A549 (cell line): ENCODE results near the gene RTL9.

Experiments used
- NPAS2 ChIP-seq: fragments of 250-450 bp; sonication (Bioruptor Pico); IDR thresholded peaks from 2 replicates; pipeline ENCODE4 v1.8.0; 2022; ENCODE audit warnings: mild to moderate bottlenecking, moderate library complexity, borderline replicate concordance
- POLR2A ChIP-seq: IDR thresholded peaks from 2 replicates; pipeline ENCODE4 v1.6.1; 2012; ENCODE audit warnings: mild to moderate bottlenecking, low read length
- SREBF2 ChIP-seq: fragments of 450-650 bp; IDR thresholded peaks from 2 replicates; pipeline ENCODE4 v1.6.1; 2014; ENCODE audit warnings: mild to moderate bottlenecking, moderate library complexity
- TF ChIP-seq, protein P1 (sequence below): fragments of >200 bp; sonication (Bioruptor Twin); formaldehyde crosslinking; IDR thresholded peaks from 3 replicates; pipeline ENCODE4 v1.5.1; 2016
- TF ChIP-seq, protein P2 (sequence below): fragments of 200-600 bp; sonication (generic); IDR thresholded peaks from 2 replicates; pipeline ENCODE4 v1.6.1; 2016; ENCODE audit warnings: antibody characterized with exemption, mild to moderate bottlenecking, moderate library complexity

- TF ChIP-seq, protein P1, sequence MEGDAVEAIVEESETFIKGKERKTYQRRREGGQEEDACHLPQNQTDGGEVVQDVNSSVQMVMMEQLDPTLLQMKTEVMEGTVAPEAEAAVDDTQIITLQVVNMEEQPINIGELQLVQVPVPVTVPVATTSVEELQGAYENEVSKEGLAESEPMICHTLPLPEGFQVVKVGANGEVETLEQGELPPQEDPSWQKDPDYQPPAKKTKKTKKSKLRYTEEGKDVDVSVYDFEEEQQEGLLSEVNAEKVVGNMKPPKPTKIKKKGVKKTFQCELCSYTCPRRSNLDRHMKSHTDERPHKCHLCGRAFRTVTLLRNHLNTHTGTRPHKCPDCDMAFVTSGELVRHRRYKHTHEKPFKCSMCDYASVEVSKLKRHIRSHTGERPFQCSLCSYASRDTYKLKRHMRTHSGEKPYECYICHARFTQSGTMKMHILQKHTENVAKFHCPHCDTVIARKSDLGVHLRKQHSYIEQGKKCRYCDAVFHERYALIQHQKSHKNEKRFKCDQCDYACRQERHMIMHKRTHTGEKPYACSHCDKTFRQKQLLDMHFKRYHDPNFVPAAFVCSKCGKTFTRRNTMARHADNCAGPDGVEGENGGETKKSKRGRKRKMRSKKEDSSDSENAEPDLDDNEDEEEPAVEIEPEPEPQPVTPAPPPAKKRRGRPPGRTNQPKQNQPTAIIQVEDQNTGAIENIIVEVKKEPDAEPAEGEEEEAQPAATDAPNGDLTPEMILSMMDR = no peak
- no peak for TF ChIP-seq NPAS2
- TF ChIP-seq, protein P2, sequence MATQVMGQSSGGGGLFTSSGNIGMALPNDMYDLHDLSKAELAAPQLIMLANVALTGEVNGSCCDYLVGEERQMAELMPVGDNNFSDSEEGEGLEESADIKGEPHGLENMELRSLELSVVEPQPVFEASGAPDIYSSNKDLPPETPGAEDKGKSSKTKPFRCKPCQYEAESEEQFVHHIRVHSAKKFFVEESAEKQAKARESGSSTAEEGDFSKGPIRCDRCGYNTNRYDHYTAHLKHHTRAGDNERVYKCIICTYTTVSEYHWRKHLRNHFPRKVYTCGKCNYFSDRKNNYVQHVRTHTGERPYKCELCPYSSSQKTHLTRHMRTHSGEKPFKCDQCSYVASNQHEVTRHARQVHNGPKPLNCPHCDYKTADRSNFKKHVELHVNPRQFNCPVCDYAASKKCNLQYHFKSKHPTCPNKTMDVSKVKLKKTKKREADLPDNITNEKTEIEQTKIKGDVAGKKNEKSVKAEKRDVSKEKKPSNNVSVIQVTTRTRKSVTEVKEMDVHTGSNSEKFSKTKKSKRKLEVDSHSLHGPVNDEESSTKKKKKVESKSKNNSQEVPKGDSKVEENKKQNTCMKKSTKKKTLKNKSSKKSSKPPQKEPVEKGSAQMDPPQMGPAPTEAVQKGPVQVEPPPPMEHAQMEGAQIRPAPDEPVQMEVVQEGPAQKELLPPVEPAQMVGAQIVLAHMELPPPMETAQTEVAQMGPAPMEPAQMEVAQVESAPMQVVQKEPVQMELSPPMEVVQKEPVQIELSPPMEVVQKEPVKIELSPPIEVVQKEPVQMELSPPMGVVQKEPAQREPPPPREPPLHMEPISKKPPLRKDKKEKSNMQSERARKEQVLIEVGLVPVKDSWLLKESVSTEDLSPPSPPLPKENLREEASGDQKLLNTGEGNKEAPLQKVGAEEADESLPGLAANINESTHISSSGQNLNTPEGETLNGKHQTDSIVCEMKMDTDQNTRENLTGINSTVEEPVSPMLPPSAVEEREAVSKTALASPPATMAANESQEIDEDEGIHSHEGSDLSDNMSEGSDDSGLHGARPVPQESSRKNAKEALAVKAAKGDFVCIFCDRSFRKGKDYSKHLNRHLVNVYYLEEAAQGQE = no peak
- no peak for TF ChIP-seq SREBF2
- no peak for TF ChIP-seq POLR2A
Measured at GRCh38 chrX:110318664-110318968, 40.0 kb upstream of the RTL9 start.
